NCI-H2029 treated with DMSO at 0.1 percent for 48 hours (cell line): Measurements from ENCODE around the gene KRT25.
"Not testable (repeated sequence)": the region's sequence is repeated elsewhere in the genome, so short reads cannot be mapped to it uniquely, and the experiment has no call there.

Experiments used
- DNase-seq: peaks from one replicate; lab custom pipeline; 2025; lab: John Stamatoyannopoulos, UW

KRT25 gene

DNA sequence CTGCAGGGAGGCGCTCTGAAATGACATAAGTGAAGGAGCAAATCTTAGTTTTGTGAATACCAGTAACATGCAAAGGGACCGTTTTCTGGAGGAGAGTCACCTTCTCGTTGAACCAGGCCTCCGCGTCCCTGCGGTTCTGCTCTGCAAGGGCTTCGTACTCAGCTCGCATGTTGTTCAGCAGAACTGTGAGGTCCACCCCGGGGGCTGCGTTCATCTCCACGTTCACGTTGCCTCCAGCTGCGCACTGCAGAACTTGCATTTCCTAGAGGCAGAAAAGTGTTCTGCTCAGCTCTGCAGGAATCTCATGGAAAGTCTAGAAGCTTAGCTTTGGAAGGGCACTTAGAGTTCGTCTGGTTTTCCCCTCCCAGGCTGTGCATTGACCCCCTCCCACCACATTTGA, 4.1 kb downstream of the KRT25 start:
- DNase-seq: no peak

DNA sequence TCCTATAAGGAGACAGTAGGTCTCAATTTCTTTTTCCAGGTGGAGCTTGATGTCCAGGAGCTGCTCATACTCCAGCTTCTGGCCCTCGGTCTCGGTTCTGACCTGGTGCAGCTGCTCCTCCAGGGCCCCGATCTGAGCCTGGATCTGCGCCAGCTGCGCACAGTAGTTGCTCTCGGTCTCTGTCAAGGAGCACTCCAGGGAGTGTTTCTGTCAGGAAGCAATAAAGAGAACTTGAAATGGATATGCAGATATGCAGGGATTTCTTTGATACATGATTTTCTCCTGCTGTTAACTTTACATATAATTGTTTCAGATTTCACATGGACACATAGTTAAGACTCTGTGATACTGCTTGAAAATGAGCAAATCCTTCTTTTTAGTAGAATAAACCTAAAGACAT, 4.7 kb downstream of the KRT25 start:
- DNase-seq: no peak

- not testable (repeated sequence) for DNase-seq
Measured at GRCh38 chr17:40748666-40749065, 6.5 kb downstream of the KRT25 start.

- DNase-seq: no peak
Measured at GRCh38 chr17:40738553-40738952, 16.6 kb downstream of the KRT25 start.

GRCh38 chr17:40735016-40735415, 20.1 kb downstream of the KRT25 start:
- DNase-seq: no peak

GRCh38 chr17:40734018-40734417, 21.1 kb downstream of the KRT25 start:
- DNase-seq: no peak

- no peak for DNase-seq
Measured at GRCh38 chr17:40730970-40731369, 24.2 kb downstream of the KRT25 start.

DNA sequence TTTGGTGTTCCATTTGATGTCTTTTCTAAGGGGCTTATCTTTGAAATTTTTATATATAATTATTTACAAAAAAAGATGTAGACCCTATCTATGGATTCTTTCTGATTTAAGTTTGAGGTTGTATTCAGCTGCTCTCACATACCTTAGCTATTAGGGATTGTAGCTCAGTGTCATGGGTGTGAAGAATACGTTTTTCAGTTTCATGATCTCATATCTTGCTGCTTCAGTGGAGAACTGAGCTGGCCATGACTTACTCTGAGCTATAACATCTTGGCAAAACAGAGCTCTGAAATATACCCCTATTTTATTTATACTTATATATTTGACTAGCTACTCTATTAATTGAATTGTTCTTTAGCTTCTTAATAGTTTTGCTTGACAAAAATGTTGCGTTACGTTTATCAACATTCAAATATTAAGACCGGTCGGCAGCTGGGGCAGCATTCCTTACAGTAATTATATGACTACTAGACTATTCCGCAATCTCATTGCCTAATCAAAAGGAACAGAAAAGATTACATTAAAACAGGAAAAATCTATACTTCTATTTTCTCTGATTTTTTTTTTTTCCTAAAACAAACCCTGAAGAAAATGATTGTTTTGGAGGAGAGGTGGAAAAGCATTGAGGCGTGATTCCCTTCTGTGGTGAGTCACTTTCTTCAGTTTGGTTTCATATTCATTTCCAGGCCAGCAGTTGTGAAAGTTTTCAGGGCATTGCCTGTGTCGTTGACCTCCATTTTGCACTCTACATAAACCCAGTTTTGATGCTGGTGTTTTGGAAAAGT, 27.5 kb downstream of the KRT25 start:
- no peak for DNase-seq

GRCh38 chr17:40726919-40727318, 28.2 kb downstream of the KRT25 start:
- DNase-seq: no peak

GRCh38 chr17:40724656-40725055, 30.5 kb downstream of the KRT25 start:
- no peak for DNase-seq

GRCh38 chr17:40722241-40722640, 32.9 kb downstream of the KRT25 start:
- DNase-seq: no peak

DNA sequence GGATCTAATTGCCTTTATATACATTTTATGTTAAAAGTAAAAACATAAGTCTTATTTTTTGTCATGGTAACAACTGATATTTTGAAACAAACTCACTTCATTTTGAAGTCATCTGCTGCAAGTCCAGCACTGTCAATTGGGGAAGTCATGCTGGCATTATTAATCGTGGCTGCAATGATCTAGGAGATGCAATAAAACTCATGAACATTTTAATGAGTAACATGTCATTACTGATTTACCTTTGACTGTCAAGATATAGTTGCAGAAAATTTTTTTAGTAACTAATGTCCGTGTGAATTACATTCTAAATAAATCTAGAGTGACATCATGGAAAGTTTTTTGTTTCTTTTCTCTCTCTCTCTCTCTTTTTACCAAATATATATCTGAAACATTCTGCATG, 34.2 kb downstream of the KRT25 start:
- no peak for DNase-seq

DNA sequence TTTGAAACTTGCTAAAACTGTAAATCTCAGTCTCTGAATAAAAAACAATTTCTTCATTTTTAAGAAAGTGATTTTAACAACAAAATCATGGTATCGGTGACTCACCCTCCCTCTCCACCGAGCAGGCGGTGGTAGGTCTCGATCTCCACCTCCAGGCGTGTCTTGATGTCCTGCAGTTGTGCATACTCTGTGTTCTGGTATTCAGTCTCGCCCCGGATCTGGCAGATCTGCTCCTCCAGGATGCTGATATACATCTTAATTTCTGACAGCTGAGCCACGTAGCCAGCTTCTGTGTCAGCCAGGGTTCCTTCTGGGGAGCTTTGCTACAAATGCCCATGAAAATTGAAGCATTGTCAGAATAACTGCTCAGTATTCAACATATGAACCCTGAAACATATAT, 36.2 kb downstream of the KRT25 start:
- DNase-seq: no peak

DNA sequence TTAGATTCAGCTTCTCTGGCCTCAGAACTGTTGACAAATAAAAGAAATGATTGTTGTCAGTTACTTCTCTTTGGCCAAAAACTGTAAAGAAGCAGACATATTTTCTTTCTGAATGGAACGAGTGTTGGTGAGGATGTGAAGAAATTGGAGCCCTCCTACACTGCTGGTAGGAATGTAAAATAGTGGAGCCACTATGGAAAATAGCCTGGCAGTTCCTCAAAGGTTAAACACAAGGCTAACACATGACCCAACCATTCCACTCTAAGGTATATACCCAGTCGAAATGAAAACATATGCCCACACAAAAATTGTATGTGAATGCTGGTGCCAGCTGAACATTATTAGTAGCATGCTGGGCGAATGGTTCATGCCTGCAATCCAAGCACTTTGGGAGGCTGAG, 37.4 kb downstream of the KRT25 start:
- DNase-seq: no peak

- DNase-seq: no peak
Measured at GRCh38 chr17:40714473-40714872, 40.7 kb downstream of the KRT25 start.

DNA sequence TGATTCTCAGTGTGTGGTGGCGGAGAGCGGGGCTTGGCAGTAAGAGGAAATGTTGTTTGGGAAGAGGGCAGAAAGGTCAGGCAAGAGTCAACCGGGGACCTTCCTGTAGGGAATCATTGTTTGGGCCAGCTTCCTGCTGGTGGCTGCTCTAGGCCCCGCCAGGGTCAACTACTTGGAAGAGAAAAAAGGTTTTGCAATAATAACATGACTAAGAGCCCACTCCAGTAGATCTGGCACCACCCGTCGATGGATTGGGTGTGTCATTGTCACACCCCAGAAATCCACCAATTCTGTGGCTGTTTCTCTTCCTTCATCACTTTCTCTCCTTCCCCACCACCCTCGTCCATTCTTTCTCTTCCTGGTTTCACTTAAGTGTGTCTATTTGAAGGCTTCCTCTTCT, 47.4 kb downstream of the KRT25 start:
- no peak for DNase-seq

- no peak for DNase-seq
Measured at GRCh38 chr17:40705584-40705983, 49.5 kb downstream of the KRT25 start.

GRCh38 chr17:40703652-40704051, 51.5 kb downstream of the KRT25 start, which contains the start of gene KRT24:
Gene KRT24, minus strand, starts transcription at chr17:40703752. Its CDS starts 59 bp downstream, at chr17:40703693.
- DNase-seq: no peak

GRCh38 chr17:40702271-40702670, 52.9 kb downstream of the KRT25 start:
- DNase-seq: no peak

- DNase-seq: no peak
Measured at GRCh38 chr17:40699853-40700252, 55.3 kb downstream of the KRT25 start.

- DNase-seq: no peak
Measured at GRCh38 chr17:40699371-40699770, 55.8 kb downstream of the KRT25 start.
